ENCODE data around the gene CACNG3. TPM values are rescaled to one million over a fixed set of nuclear protein-coding genes. Genes with fewer than 3 reads are reported as not detected.
"Not testable (repeated sequence)": the region's sequence is repeated elsewhere in the genome, so short reads cannot be mapped to it uniquely, and the experiment has no call there.

CACNG3 gene
- total and polyA plus RNA-seq, 2 experiments from 2014 or later, result not detected

DNA sequence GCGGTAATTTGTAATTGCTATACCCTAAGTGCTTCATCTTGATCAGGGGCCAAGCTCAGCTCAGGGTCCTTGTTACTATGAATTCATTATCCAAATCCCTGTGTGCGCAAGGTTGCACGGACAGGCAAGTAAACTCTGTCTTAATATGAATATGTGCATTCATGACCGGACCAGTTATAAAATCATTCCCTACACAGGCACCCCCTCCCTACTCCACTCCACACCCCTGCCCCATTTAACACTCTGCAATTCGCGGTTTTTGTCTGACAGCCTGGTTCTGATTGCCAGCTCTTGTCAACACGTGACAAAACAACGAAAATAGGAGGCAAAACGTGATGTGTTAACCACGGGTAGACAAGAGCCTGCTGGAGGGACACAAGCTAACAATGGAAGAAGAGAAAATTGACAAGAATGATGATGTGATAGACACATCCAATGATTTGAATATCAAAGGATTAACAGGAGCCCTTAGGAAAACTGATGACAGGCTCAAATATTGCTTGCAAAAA is 76.5 kb downstream of the CACNG3 start:
- TF ChIP-seq EZH2phosphoT487 (IDR thresholded peaks at IDR 0.05; ENCODE audit: low read depth, severe bottlenecking, unreplicated experiment), result no peak
- TF ChIP-seq, protein P1, sequence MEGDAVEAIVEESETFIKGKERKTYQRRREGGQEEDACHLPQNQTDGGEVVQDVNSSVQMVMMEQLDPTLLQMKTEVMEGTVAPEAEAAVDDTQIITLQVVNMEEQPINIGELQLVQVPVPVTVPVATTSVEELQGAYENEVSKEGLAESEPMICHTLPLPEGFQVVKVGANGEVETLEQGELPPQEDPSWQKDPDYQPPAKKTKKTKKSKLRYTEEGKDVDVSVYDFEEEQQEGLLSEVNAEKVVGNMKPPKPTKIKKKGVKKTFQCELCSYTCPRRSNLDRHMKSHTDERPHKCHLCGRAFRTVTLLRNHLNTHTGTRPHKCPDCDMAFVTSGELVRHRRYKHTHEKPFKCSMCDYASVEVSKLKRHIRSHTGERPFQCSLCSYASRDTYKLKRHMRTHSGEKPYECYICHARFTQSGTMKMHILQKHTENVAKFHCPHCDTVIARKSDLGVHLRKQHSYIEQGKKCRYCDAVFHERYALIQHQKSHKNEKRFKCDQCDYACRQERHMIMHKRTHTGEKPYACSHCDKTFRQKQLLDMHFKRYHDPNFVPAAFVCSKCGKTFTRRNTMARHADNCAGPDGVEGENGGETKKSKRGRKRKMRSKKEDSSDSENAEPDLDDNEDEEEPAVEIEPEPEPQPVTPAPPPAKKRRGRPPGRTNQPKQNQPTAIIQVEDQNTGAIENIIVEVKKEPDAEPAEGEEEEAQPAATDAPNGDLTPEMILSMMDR (IDR thresholded peaks at IDR 0.05; ENCODE audit: poor library complexity), result no peak
- H3K27ac ChIP-seq, result no peak overlapping the region
- no peaks in the 10 kb centered on the region for H3K27me3 ChIP-seq
- no peak overlapping the region for H2AFZ ChIP-seq
- no peaks in the 10 kb centered on the region for H3K9me2 ChIP-seq (replicated peaks; ENCODE audit: insufficient read depth)
- H3K4me1 ChIP-seq (ENCODE audit: insufficient read depth), result no peaks in the 10 kb centered on the region
- no peak for DNase-seq (ENCODE audit: low spot score)
- WGBS (ENCODE audit: low lambda C conversion rate, missing lambda C conversion rate), result 88% methylated on average over 10 of the region's 10 CpGs
- no peak overlapping the region for H3K4me3 ChIP-seq
- H3K9me3 ChIP-seq (ENCODE audit: low read depth), result no peaks in the 10 kb centered on the region
- H3K36me3 ChIP-seq (replicated peaks; ENCODE audit: insufficient read depth, low read depth), result no peaks in the 10 kb centered on the region
- no peak overlapping the region for H3K4me2 ChIP-seq
- no peaks in the 10 kb centered on the region for H4K20me1 ChIP-seq (ENCODE audit: insufficient read depth, poor library complexity, severe bottlenecking)
- no peaks in the 10 kb centered on the region for H3K79me2 ChIP-seq

DNA sequence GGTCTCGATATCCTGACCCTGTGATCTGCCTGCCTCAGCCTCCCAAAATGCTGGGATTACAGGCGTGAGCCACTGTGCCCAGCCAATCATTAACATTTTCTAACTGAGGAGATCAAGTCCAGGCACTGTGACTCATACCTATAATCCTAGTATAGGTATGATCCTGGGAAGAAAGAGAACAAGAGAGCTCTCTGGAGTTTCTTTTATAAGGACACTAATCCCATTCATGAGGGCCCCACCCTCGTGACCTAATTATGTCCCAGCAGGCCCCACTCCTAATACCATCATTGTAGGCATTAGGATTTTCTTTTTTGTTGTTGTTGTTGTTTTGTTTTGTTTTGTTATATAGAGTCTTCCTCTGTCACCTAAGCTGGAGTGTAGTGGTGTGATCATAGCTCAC is 80.4 kb downstream of the CACNG3 start:
- no peak overlapping the region for H3K4me3 ChIP-seq
- H3K79me2 ChIP-seq, result no peaks in the 10 kb centered on the region
- H3K4me1 ChIP-seq (ENCODE audit: insufficient read depth), result no peaks in the 10 kb centered on the region
- H3K27me3 ChIP-seq, result no peaks in the 10 kb centered on the region
- H2AFZ ChIP-seq, result no peak overlapping the region
- TF ChIP-seq EZH2phosphoT487 (IDR thresholded peaks at IDR 0.05; ENCODE audit: low read depth, severe bottlenecking, unreplicated experiment) (no peak), EZH2 (IDR thresholded peaks at IDR 0.05; ENCODE audit: borderline replicate concordance) (no peak)
- TF ChIP-seq, protein P1 (IDR thresholded peaks at IDR 0.05; ENCODE audit: poor library complexity), result no peak
- no peak overlapping the region for H3K4me2 ChIP-seq
- no peaks in the 10 kb centered on the region for H3K9me3 ChIP-seq (ENCODE audit: low read depth)
- no peaks in the 10 kb centered on the region for H3K36me3 ChIP-seq (replicated peaks; ENCODE audit: insufficient read depth, low read depth)
- WGBS (ENCODE audit: low lambda C conversion rate, missing lambda C conversion rate), result 79% methylated on average over 3 of the region's 3 CpGs
- H3K9me2 ChIP-seq (replicated peaks; ENCODE audit: insufficient read depth), result no peaks in the 10 kb centered on the region
- no peaks in the 10 kb centered on the region for H4K20me1 ChIP-seq (ENCODE audit: insufficient read depth, poor library complexity, severe bottlenecking)
- no peak for DNase-seq (ENCODE audit: low spot score)
- H3K27ac ChIP-seq, result no peak overlapping the region

DNA sequence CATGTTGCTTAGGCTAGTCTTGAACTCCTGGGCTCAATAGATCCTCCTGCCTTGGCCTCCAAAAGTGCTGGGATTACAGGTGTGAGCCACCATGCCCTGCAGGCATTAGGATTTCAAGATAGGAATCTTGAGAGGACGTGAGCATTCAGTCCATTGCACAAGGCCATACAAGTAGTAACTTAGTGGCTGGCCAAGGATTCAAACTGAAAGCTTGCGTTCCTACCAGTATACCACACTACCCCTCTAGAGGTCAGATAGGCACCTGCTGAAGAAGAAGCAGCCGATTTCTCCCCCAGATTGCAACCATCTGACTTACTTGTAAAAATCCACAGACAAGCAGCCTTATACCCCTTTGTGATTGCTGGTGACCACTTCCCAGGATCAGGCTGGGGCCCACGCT is 80.9 kb downstream of the CACNG3 start:
- 82% methylated on average over 4 of the region's 4 CpGs for WGBS (ENCODE audit: low lambda C conversion rate, missing lambda C conversion rate)
- Histone ChIP-seq H3K4me1 (ENCODE audit: insufficient read depth) (no peaks in the 10 kb centered on the region), H3K27ac (no peak overlapping the region), H2AFZ (no peak overlapping the region), H3K9me3 (ENCODE audit: low read depth) (no peaks in the 10 kb centered on the region), H3K4me2 (no peak overlapping the region), H3K79me2 (no peaks in the 10 kb centered on the region), H3K27me3 (no peaks in the 10 kb centered on the region), H3K36me3 (replicated peaks; ENCODE audit: insufficient read depth, low read depth) (no peaks in the 10 kb centered on the region), H3K9me2 (replicated peaks; ENCODE audit: insufficient read depth) (no peaks in the 10 kb centered on the region), H3K4me3 (no peak overlapping the region), H4K20me1 (ENCODE audit: insufficient read depth, poor library complexity, severe bottlenecking) (no peaks in the 10 kb centered on the region)
- no peak for DNase-seq (ENCODE audit: low spot score)
- TF ChIP-seq EZH2 (IDR thresholded peaks at IDR 0.05; ENCODE audit: borderline replicate concordance) (no peak), EZH2phosphoT487 (IDR thresholded peaks at IDR 0.05; ENCODE audit: low read depth, severe bottlenecking, unreplicated experiment) (no peak)
- TF ChIP-seq, protein P1 (IDR thresholded peaks at IDR 0.05; ENCODE audit: poor library complexity), result no peak

GRCh38 chr16:24343829-24344228 is 87.7 kb downstream of the CACNG3 start:
- not testable (repeated sequence) for H3K4me3 ChIP-seq; DNase-seq (ENCODE audit: low spot score); H3K4me1 ChIP-seq (ENCODE audit: insufficient read depth); H3K27me3 ChIP-seq; H3K36me3 ChIP-seq (replicated peaks; ENCODE audit: insufficient read depth, low read depth); H3K79me2 ChIP-seq; H3K9me3 ChIP-seq (ENCODE audit: low read depth); H4K20me1 ChIP-seq (ENCODE audit: insufficient read depth, poor library complexity, severe bottlenecking); H3K4me2 ChIP-seq; H3K9me2 ChIP-seq (replicated peaks; ENCODE audit: insufficient read depth); H3K27ac ChIP-seq; H2AFZ ChIP-seq
- 80% methylated on average over 11 of the region's 11 CpGs for WGBS (ENCODE audit: low lambda C conversion rate, missing lambda C conversion rate)
